ENCODE measurements around the gene KCNMA1. TPM values are rescaled to one million over a fixed set of nuclear protein-coding genes. Genes with fewer than 3 reads are reported as not detected.
A peak's percentile ranks its signal among the peaks of the same experiment; 100 is the strongest.

Gene KCNMA1
- total and polyA plus RNA-seq, 9 of the 15 experiments (the other 6 are each of a cell fraction or from before 2014, with no cell fraction given), result 0.01 to 0.95 (median 0.15) TPM; not detected in 4

DNA sequence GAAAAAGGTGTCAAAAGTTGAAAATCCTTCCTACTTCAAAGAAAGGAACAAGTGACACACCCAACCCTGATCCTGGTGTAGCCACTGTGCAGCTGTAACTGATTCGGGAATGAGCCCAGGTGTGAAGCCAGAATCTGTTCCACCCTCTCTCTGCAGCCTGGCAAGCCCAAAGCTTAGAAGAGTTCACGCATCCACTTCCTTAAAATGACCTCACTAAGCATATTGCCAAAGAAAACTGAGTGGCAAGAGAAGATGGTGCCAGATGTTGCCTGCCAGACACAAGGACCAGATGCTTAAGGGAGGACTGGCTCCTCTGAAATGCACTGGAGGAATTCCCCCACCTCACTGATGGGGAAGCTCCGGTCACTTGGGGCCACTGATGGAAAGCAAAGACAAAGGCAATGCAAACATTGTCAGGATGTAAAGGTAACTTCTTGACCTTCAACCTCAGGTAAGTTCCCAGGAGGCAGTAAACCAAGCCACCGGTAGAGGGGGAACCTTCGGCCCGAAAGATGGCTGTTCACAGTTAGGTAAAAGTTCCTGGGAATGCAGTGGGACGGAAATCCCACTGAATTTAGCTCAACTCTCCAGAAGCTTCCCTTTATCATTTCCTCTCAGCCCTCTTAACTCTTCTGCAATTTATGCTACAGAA, 554.9 kb downstream of the KCNMA1 start (continued):
- TF ChIP-seq, protein P1, sequence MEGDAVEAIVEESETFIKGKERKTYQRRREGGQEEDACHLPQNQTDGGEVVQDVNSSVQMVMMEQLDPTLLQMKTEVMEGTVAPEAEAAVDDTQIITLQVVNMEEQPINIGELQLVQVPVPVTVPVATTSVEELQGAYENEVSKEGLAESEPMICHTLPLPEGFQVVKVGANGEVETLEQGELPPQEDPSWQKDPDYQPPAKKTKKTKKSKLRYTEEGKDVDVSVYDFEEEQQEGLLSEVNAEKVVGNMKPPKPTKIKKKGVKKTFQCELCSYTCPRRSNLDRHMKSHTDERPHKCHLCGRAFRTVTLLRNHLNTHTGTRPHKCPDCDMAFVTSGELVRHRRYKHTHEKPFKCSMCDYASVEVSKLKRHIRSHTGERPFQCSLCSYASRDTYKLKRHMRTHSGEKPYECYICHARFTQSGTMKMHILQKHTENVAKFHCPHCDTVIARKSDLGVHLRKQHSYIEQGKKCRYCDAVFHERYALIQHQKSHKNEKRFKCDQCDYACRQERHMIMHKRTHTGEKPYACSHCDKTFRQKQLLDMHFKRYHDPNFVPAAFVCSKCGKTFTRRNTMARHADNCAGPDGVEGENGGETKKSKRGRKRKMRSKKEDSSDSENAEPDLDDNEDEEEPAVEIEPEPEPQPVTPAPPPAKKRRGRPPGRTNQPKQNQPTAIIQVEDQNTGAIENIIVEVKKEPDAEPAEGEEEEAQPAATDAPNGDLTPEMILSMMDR (IDR thresholded peaks at IDR 0.05 in 2 of 3, conservative IDR thresholded peaks at IDR 0.05 in 1 of 3; ENCODE audit: insufficient read depth in 2 of 3, low read depth in 1 of 3, low read length in 3 of 3), result peak; percentile 27 to 33 (median 32); a peak in 2 of 6 replicates
- TF ChIP-seq SRSF3 (IDR thresholded peaks at IDR 0.05; ENCODE audit: insufficient read depth, low read length) (no peak), ZNF232 (CRISPR knock-in tag; IDR thresholded peaks at IDR 0.05) (no peak), FOXJ3 (CRISPR knock-in tag; IDR thresholded peaks at IDR 0.05) (no peak), NONO (IDR thresholded peaks at IDR 0.05; ENCODE audit: low read depth in 2 of 2, low read length in 1 of 2) (no peak), SPI1 (IDR thresholded peaks at IDR 0.05; ENCODE audit: borderline replicate concordance, low read depth, low read length) (peak; percentile 8; the same call in 1 of the 2 replicates), ZNF586 (CRISPR knock-in tag; conservative IDR thresholded peaks at IDR 0.05) (no peak)
- TF ChIP-seq, protein P2, sequence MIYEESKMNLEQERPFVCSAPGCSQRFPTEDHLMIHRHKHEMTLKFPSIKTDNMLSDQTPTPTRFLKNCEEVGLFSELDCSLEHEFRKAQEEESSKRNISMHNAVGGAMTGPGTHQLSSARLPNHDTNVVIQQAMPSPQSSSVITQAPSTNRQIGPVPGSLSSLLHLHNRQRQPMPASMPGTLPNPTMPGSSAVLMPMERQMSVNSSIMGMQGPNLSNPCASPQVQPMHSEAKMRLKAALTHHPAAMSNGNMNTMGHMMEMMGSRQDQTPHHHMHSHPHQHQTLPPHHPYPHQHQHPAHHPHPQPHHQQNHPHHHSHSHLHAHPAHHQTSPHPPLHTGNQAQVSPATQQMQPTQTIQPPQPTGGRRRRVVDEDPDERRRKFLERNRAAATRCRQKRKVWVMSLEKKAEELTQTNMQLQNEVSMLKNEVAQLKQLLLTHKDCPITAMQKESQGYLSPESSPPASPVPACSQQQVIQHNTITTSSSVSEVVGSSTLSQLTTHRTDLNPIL (CRISPR knock-in tag; IDR thresholded peaks at IDR 0.05), result no peak
